ENCODE results near the gene ACADL. TPM values are rescaled to one million over a fixed set of nuclear protein-coding genes. Genes with fewer than 3 reads are reported as not detected.

The ACADL gene
- total and polyA plus RNA-seq, 2 experiments from 2014 or later, result 0.37 TPM; not detected in 1

DNA sequence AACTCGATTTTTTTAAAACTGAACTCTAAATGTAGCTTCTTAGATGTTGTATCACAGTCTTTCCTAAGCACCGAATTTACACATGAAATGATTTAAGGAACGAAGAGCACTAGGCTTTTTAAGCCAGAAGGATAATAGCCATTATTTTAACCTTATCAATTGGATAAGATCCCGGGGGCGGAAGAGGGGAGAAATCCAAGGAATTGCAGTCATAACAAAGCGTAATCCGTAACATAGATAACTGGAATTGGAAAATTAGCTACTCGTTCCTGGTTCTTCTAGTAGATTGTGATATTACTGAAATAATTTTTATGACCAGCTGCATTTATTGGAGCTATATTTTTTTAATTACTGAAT is 53.0 kb downstream of the ACADL start:
- Histone ChIP-seq H3K4me3 (peak overlapping the region; percentile 64), H3K27ac (ENCODE audit: low read depth) (peak overlapping the region; percentile 5), H3K4me2 (peak overlapping the region; percentile 77), H3K79me2 (replicated peaks; ENCODE audit: insufficient read depth) (peaks cover 30% of the 10 kb centered on the region), H3K27me3 (ENCODE audit: insufficient read depth) (no peaks in the 10 kb centered on the region), H3K9me2 (ENCODE audit: insufficient read depth) (no peaks in the 10 kb centered on the region), H4K20me1 (replicated peaks; ENCODE audit: insufficient read depth) (no peaks in the 10 kb centered on the region), H3K36me3 (ENCODE audit: insufficient read depth) (no peaks in the 10 kb centered on the region), H2AFZ (0 out of 2 replicates have a peak overlapping the region, but pooled peaks have one; percentile 0), H3F3A (replicated peaks; ENCODE audit: low read depth) (0 out of 2 replicates have a peak, but pooled peaks cover 7% of the 10 kb centered on the region), H3K4me1 (ENCODE audit: insufficient read depth) (peaks cover 12% of the 10 kb centered on the region)
- TF ChIP-seq, protein P1, sequence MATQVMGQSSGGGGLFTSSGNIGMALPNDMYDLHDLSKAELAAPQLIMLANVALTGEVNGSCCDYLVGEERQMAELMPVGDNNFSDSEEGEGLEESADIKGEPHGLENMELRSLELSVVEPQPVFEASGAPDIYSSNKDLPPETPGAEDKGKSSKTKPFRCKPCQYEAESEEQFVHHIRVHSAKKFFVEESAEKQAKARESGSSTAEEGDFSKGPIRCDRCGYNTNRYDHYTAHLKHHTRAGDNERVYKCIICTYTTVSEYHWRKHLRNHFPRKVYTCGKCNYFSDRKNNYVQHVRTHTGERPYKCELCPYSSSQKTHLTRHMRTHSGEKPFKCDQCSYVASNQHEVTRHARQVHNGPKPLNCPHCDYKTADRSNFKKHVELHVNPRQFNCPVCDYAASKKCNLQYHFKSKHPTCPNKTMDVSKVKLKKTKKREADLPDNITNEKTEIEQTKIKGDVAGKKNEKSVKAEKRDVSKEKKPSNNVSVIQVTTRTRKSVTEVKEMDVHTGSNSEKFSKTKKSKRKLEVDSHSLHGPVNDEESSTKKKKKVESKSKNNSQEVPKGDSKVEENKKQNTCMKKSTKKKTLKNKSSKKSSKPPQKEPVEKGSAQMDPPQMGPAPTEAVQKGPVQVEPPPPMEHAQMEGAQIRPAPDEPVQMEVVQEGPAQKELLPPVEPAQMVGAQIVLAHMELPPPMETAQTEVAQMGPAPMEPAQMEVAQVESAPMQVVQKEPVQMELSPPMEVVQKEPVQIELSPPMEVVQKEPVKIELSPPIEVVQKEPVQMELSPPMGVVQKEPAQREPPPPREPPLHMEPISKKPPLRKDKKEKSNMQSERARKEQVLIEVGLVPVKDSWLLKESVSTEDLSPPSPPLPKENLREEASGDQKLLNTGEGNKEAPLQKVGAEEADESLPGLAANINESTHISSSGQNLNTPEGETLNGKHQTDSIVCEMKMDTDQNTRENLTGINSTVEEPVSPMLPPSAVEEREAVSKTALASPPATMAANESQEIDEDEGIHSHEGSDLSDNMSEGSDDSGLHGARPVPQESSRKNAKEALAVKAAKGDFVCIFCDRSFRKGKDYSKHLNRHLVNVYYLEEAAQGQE (IDR thresholded peaks at IDR 0.05; ENCODE audit: unreplicated experiment), result no peak
- Mint-ChIP-seq H3K4me1 (peaks cover 20% of the 10 kb centered on the region), H3K9me3 (no peaks in the 10 kb centered on the region), H3K27ac (peak overlapping the region; percentile 91), H3K4me3 (peak overlapping the region; percentile 95), H3K27me3 (ENCODE audit: insufficient read depth, low read depth, poor library complexity) (peaks cover 8% of the 10 kb centered on the region), H3K36me3 (ENCODE audit: low read depth) (peaks cover 3% of the 10 kb centered on the region; the same call in 1 of the 3 replicates)
- DNase-seq (ENCODE audit: low spot score) (no peak), ATAC-seq (no peak)

DNA sequence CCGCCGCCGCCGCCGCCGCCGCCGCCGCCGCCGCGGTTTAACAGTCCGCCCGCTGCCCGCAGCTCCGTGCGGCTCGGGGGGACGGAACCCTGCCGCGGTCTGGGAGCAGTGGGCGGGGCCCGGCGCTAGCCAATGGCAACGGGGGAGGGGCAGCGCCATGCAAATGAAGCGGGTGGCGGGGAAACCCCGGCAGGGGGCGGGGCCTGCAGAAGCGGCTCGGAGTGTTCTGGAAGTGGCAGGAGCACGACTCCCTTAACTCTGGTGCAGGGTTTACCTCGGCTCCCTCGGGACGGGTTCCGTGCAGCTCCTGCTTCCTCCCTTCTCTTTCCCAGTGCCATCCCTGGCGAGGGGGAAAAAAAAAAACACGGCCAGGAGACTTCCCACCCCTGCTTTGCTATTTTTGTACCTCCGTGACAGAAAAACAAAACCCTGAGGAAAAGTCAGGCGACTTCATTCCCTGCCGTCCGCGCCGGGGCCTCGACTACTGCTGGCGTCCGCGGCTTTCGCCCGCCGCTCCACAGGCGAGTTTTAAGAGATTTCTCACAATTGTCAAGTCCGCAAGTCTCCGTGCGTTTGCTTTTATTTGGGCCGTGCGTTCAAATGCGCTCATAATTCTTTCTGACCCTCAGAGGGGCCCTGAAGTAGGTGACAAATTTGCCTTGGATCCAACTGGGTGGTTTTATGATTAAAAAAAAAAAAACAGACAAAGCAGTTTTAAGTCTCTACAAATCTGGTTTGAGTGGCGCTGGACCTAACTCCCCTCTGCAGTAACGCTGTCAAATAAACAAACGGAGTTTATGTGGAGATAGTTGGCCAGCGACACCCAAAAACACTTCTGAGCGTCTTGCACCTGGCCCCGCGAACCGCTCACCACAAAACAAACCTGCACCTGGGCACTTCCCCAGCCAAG is 53.7 kb downstream of the ACADL start, which contains the start of gene KANSL1L:
TSS of gene KANSL1L (minus strand) at position 101 of the 910 bp plus-strand sequence. CDS start 16,827 bp downstream, outside the sequence.
- no peaks in the 10 kb centered on the region for H3K27me3 ChIP-seq (ENCODE audit: insufficient read depth)
- no peaks in the 10 kb centered on the region for H3K9me2 ChIP-seq (ENCODE audit: insufficient read depth)
- H3K4me2 ChIP-seq, result peak within 1 kb of the TSS; percentile 81
- DNase-seq (ENCODE audit: low spot score) (peak; percentile 99), ATAC-seq (peak; percentile 86)
- Mint-ChIP-seq H3K36me3 (ENCODE audit: low read depth) (no peaks in the 10 kb centered on the region), H3K27me3 (ENCODE audit: insufficient read depth, low read depth, poor library complexity) (peaks cover 8% of the 10 kb centered on the region), H3K4me1 (peaks cover 20% of the 10 kb centered on the region), H3K9me3 (no peaks in the 10 kb centered on the region), H3K4me3 (peak within 1 kb of the TSS; percentile 95), H3K27ac (peak within 1 kb of the TSS; percentile 99)
- TF ChIP-seq POLR2AphosphoS5 (IDR thresholded peaks at IDR 0.05; ENCODE audit: low read depth) (peak; percentile 66), NANOG (IDR thresholded peaks at IDR 0.05; ENCODE audit: borderline replicate concordance) (no peak), CREB1 (CRISPR knock-in tag; IDR thresholded peaks at IDR 0.05; ENCODE audit: low read depth) (0 out of 2 replicates have a peak, but pooled peaks have one; percentile 28)
- H3K4me1 ChIP-seq (ENCODE audit: insufficient read depth), result peaks cover 12% of the 10 kb centered on the region
- no peaks in the 10 kb centered on the region for H3K36me3 ChIP-seq (ENCODE audit: insufficient read depth)
- H3K27ac ChIP-seq (ENCODE audit: low read depth), result peak within 1 kb of the TSS; percentile 96
- 0 out of 2 replicates have a peak, but pooled peaks cover 4% of the 10 kb centered on the region for H3F3A ChIP-seq (replicated peaks; ENCODE audit: low read depth)
- H4K20me1 ChIP-seq (replicated peaks; ENCODE audit: insufficient read depth), result no peaks in the 10 kb centered on the region
- peak within 1 kb of the TSS; percentile 70 for H3K4me3 ChIP-seq
- H2AFZ ChIP-seq, result peak within 1 kb of the TSS; percentile 0
- peaks cover 36% of the 10 kb centered on the region for H3K79me2 ChIP-seq (replicated peaks; ENCODE audit: insufficient read depth)
